DMS 273 treated with DMSO at 0.1 percent for 48 hours (cell line): ENCODE results near the gene BTG4.

Experiments used
- DNase-seq: peaks from one replicate; lab custom pipeline; 2025; lab: John Stamatoyannopoulos, UW

The BTG4 gene

GRCh38 chr11:111455291-111456085 lies 56.7 kb downstream of the BTG4 start:
- DNase-seq, result no peak

GRCh38 chr11:111454561-111455192 lies 57.5 kb downstream of the BTG4 start:
- no peak for DNase-seq

- no peak for DNase-seq
Measured at GRCh38 chr11:111452817-111453552, 59.2 kb downstream of the BTG4 start.

- no peak for DNase-seq
Measured at GRCh38 chr11:111452146-111452545, 60.0 kb downstream of the BTG4 start.

GRCh38 chr11:111450480-111451320 lies 61.5 kb downstream of the BTG4 start:
- no peak for DNase-seq

- DNase-seq, result no peak
Measured at GRCh38 chr11:111449696-111450479, 62.3 kb downstream of the BTG4 start.

- DNase-seq, result no peak
Measured at GRCh38 chr11:111448831-111449557, 63.2 kb downstream of the BTG4 start.

GRCh38 chr11:111448414-111448813 lies 63.8 kb downstream of the BTG4 start:
- DNase-seq, result no peak

GRCh38 chr11:111447931-111448330 lies 64.3 kb downstream of the BTG4 start:
- no peak for DNase-seq

GRCh38 chr11:111447112-111447471 lies 65.1 kb downstream of the BTG4 start:
- no peak for DNase-seq

- DNase-seq, result peak; percentile 57
Measured at GRCh38 chr11:111446404-111447111, 65.6 kb downstream of the BTG4 start.

- DNase-seq, result no peak
Measured at GRCh38 chr11:111445586-111445985, 66.6 kb downstream of the BTG4 start.
